Caki2 (cell line): Measurements from ENCODE around the gene GATAD1. TPM values are rescaled to one million over a fixed set of nuclear protein-coding genes. Genes with fewer than 3 reads are reported as not detected.

Source experiments
- total RNA-seq: library from RNA; depleted of rRNA; stranded (reverse); fragments of >200 nt; shearing (Covaris generic); gene quantifications from 2 replicates; pipeline ENCODE4 v1.2.3, GENCODE V29; 2014; ENCODE audit warnings: low replicate concordance; rRNA removed

Gene GATAD1
- total RNA-seq, 1 experiment from 2014 or later: 13.5 TPM

Other genes with a start within 250 kb of the GATAD1 start
- 7.2 and 21.9 TPM in 2 replicates for gene KRIT1, start 201.6 kb upstream of the GATAD1 start, total RNA-seq
- 21.3 and 24.4 TPM in 2 replicates for gene ANKIB1, start 201.5 kb upstream of the GATAD1 start, total RNA-seq
- gene ERVW-1, start 30.5 kb downstream of the GATAD1 start, total RNA-seq: not detected in 2 replicates
- gene PEX1, start 81.0 kb downstream of the GATAD1 start, total RNA-seq: 6.4 and 22.1 TPM in 2 replicates
- gene RBM48, start 81.3 kb downstream of the GATAD1 start, total RNA-seq: 2.7 and 3.7 TPM in 2 replicates
- 6.6 and 10.4 TPM in 2 replicates for gene FAM133B, start 142.9 kb downstream of the GATAD1 start, total RNA-seq